Immature natural killer cell (primary cell): Measurements from ENCODE around the gene SLC29A3. TPM values are rescaled to one million over a fixed set of nuclear protein-coding genes. Genes with fewer than 3 reads are reported as not detected.

Experiments used
- DNase-seq, 3 donors: peaks; one replicate each; pipeline ENCODE4 v3.0.0; 2022; ENCODE audit warnings: mixed read lengths in 1 of 3
- H3K27ac Mint-ChIP-seq, 6 donors: one replicate each; pipeline ENCODE4 v1.8.0; 2020; ENCODE audit warnings: mixed read lengths in 6 of 6, mild to moderate bottlenecking in 5 of 6, inconsistent platforms in 4 of 6, moderate library complexity in 3 of 6
- H3K27me3 Mint-ChIP-seq, 3 donors: one replicate each; pipeline ENCODE4 v1.8.0; 2020 to 2021; ENCODE audit warnings: low read depth in 3 of 3, mild to moderate bottlenecking in 3 of 3, mixed read lengths in 3 of 3, moderate library complexity in 3 of 3, inconsistent platforms in 1 of 3
- H3K36me3 Mint-ChIP-seq, 3 donors: one replicate each; pipeline ENCODE4 v1.8.0; 2020; ENCODE audit warnings: mixed read lengths in 3 of 3, inconsistent platforms in 2 of 3, mild to moderate bottlenecking in 2 of 3
- H3K4me1 Mint-ChIP-seq, 2 donors: one replicate each; pipeline ENCODE4 v1.8.0; 2020; ENCODE audit warnings: inconsistent platforms in 2 of 2, mild to moderate bottlenecking in 2 of 2, mixed read lengths in 2 of 2, moderate library complexity in 1 of 2
- H3K4me3 Mint-ChIP-seq, 5 donors: one replicate each; pipeline ENCODE4 v1.8.0; 2020; ENCODE audit warnings: mild to moderate bottlenecking in 5 of 5, mixed read lengths in 5 of 5, inconsistent platforms in 3 of 5, moderate library complexity in 3 of 5
- H3K9me3 Mint-ChIP-seq, 6 donors: one replicate each; pipeline ENCODE4 v1.8.0; 2020; ENCODE audit warnings: mild to moderate bottlenecking in 6 of 6, mixed read lengths in 6 of 6, inconsistent platforms in 4 of 6, moderate library complexity in 3 of 6
- polyA plus RNA-seq, 3 donors: library from polyadenylated mRNA; unstranded; fragments of 300-500 nt; fragmentation: Illumina TruSeq; gene quantifications; one replicate each; pipeline ENCODE4 v1.2.3, GENCODE V29; 2021

Gene SLC29A3
- polyA plus RNA-seq, 3 donors from 2014 or later = 7.9 to 12.8 (median 11.7) TPM

- no peaks in the 10 kb centered on the region for H3K4me1 Mint-ChIP-seq
- no peak for DNase-seq
- peaks cover 2 to 9% (median 5%) of the 10 kb centered on the region in 3 donors for H3K27me3 Mint-ChIP-seq
- H3K36me3 Mint-ChIP-seq = no peaks in the 10 kb centered on the region
- no peak overlapping the region for H3K27ac Mint-ChIP-seq
- H3K9me3 Mint-ChIP-seq = no peaks in the 10 kb centered on the region
- no peak overlapping the region for H3K4me3 Mint-ChIP-seq
These were observed 18.3 kb upstream of the SLC29A3 start for GRCh38 chr10:71300555-71301370.

GRCh38 chr10:71301371-71301916 lies 17.6 kb upstream of the SLC29A3 start:
- no peaks in the 10 kb centered on the region for H3K36me3 Mint-ChIP-seq

GRCh38 chr10:71302451-71302850 lies 16.6 kb upstream of the SLC29A3 start:
- Mint-ChIP-seq H3K4me1 (no peaks in the 10 kb centered on the region), H3K4me3 (no peak overlapping the region), H3K36me3 (no peaks in the 10 kb centered on the region), H3K9me3 (no peaks in the 10 kb centered on the region), H3K27ac (no peak overlapping the region), H3K27me3 (peaks cover 0 to 9% (median 5%) of the 10 kb centered on the region in 3 donors)
- DNase-seq = no peak

More at GRCh38 chr10:71301371-71301916, 17.6 kb upstream of the SLC29A3 start:
- H3K4me1 Mint-ChIP-seq = no peaks in the 10 kb centered on the region
- DNase-seq = no peak
- no peak overlapping the region for H3K27ac Mint-ChIP-seq
- H3K9me3 Mint-ChIP-seq = no peaks in the 10 kb centered on the region
- H3K27me3 Mint-ChIP-seq = peaks cover 1 to 9% (median 5%) of the 10 kb centered on the region in 3 donors
- H3K4me3 Mint-ChIP-seq = no peak overlapping the region

GRCh38 chr10:71302874-71303568 lies 16.0 kb upstream of the SLC29A3 start:
- H3K4me3 Mint-ChIP-seq = no peak overlapping the region
- peak; percentile 13 to 26 (median 16) for DNase-seq
- H3K36me3 Mint-ChIP-seq = no peaks in the 10 kb centered on the region
- H3K27me3 Mint-ChIP-seq = peaks cover 1 to 7% (median 5%) of the 10 kb centered on the region in 3 donors
- no peak overlapping the region for H3K27ac Mint-ChIP-seq
- no peaks in the 10 kb centered on the region for H3K4me1 Mint-ChIP-seq
- H3K9me3 Mint-ChIP-seq = no peaks in the 10 kb centered on the region

- Mint-ChIP-seq H3K4me3 (no peak overlapping the region), H3K27me3 (peaks cover 1 to 6% (median 5%) of the 10 kb centered on the region in 3 donors), H3K9me3 (no peaks in the 10 kb centered on the region), H3K4me1 (no peaks in the 10 kb centered on the region), H3K36me3 (no peaks in the 10 kb centered on the region), H3K27ac (no peak overlapping the region)
- DNase-seq = no peak
These were observed 15.5 kb upstream of the SLC29A3 start for GRCh38 chr10:71303569-71303907.

GRCh38 chr10:71304914-71305313 lies 14.1 kb upstream of the SLC29A3 start:
- no peaks in the 10 kb centered on the region for H3K4me1 Mint-ChIP-seq
- H3K4me3 Mint-ChIP-seq = no peak overlapping the region
- H3K27me3 Mint-ChIP-seq = peaks cover 1 to 6% (median 5%) of the 10 kb centered on the region in 3 donors
- H3K36me3 Mint-ChIP-seq = no peaks in the 10 kb centered on the region
- no peaks in the 10 kb centered on the region for H3K9me3 Mint-ChIP-seq
- DNase-seq = no peak
- no peak overlapping the region for H3K27ac Mint-ChIP-seq

GRCh38 chr10:71306979-71307378 lies 12.1 kb upstream of the SLC29A3 start:
- H3K36me3 Mint-ChIP-seq = no peaks in the 10 kb centered on the region
- peaks cover 1 to 8% (median 3%) of the 10 kb centered on the region in 3 donors for H3K27me3 Mint-ChIP-seq
- no peak for DNase-seq
- H3K4me3 Mint-ChIP-seq = no peak overlapping the region
- H3K9me3 Mint-ChIP-seq = no peaks in the 10 kb centered on the region
- H3K27ac Mint-ChIP-seq = no peak overlapping the region
- H3K4me1 Mint-ChIP-seq = no peaks in the 10 kb centered on the region

GRCh38 chr10:71307469-71308085 lies 11.5 kb upstream of the SLC29A3 start:
- Mint-ChIP-seq H3K4me3 (no peak overlapping the region), H3K27ac (no peak overlapping the region), H3K9me3 (no peaks in the 10 kb centered on the region), H3K4me1 (no peaks in the 10 kb centered on the region), H3K27me3 (peaks cover 1 to 8% (median 3%) of the 10 kb centered on the region in 3 donors), H3K36me3 (no peaks in the 10 kb centered on the region)
- DNase-seq = no peak

GRCh38 chr10:71308244-71308643 lies 10.8 kb upstream of the SLC29A3 start:
- DNase-seq = no peak
- Mint-ChIP-seq H3K27ac (no peak overlapping the region), H3K4me3 (no peak overlapping the region), H3K4me1 (no peaks in the 10 kb centered on the region), H3K9me3 (no peaks in the 10 kb centered on the region), H3K36me3 (no peaks in the 10 kb centered on the region), H3K27me3 (peaks cover 2 to 8% (median 4%) of the 10 kb centered on the region in 3 donors)

- H3K9me3 Mint-ChIP-seq = no peaks in the 10 kb centered on the region
- no peaks in the 10 kb centered on the region for H3K36me3 Mint-ChIP-seq
- no peak overlapping the region for H3K4me3 Mint-ChIP-seq
- H3K27me3 Mint-ChIP-seq = peaks cover 2 to 10% (median 3%) of the 10 kb centered on the region in 3 donors
- no peak overlapping the region for H3K27ac Mint-ChIP-seq
- no peak for DNase-seq
- H3K4me1 Mint-ChIP-seq = no peaks in the 10 kb centered on the region
These were observed 10.1 kb upstream of the SLC29A3 start for GRCh38 chr10:71308985-71309384.

GRCh38 chr10:71309919-71310318 lies 9.1 kb upstream of the SLC29A3 start:
- no peak overlapping the region for H3K27ac Mint-ChIP-seq
- H3K4me3 Mint-ChIP-seq = no peak overlapping the region
- no peaks in the 10 kb centered on the region for H3K36me3 Mint-ChIP-seq
- peaks cover 0 to 2% of the 10 kb centered on the region in 2 donors for H3K4me1 Mint-ChIP-seq
- no peaks in the 10 kb centered on the region for H3K9me3 Mint-ChIP-seq
- no peak for DNase-seq
- peaks cover 2 to 10% (median 2%) of the 10 kb centered on the region in 3 donors for H3K27me3 Mint-ChIP-seq

- Mint-ChIP-seq H3K27me3 (peaks cover 2 to 10% (median 2%) of the 10 kb centered on the region in 3 donors), H3K9me3 (no peaks in the 10 kb centered on the region), H3K4me3 (no peak overlapping the region), H3K36me3 (no peaks in the 10 kb centered on the region), H3K4me1 (peaks cover 0 to 2% of the 10 kb centered on the region in 2 donors), H3K27ac (no peak overlapping the region)
- no peak for DNase-seq
These were observed 6.8 kb upstream of the SLC29A3 start for GRCh38 chr10:71312220-71312619.

GRCh38 chr10:71312811-71313789 lies 6.0 kb upstream of the SLC29A3 start:
- Mint-ChIP-seq H3K36me3 (no peaks in the 10 kb centered on the region), H3K4me1 (peaks cover 6% of the 10 kb centered on the region in 2 donors), H3K4me3 (no peak overlapping the region), H3K27ac (no peak overlapping the region), H3K27me3 (peaks cover 1 to 10% (median 2%) of the 10 kb centered on the region in 3 donors), H3K9me3 (no peaks in the 10 kb centered on the region)
- no peak for DNase-seq
